GM23338 (cell line): ENCODE measurements around the gene EP400.

Experiments used
- EZH2phosphoT487 ChIP-seq: fragments of 200-600 bp; sonication (generic); IDR thresholded peaks from one replicate; pipeline ENCODE4 v1.8.1; 2018; ENCODE audit warnings: antibody characterized with exemption; ENCODE audit not compliant: unreplicated experiment
- POLR2AphosphoS5 ChIP-seq: IDR thresholded peaks from 2 replicates; pipeline ENCODE4 v1.6.1; 2016; ENCODE audit warnings: antibody characterized with exemption, low read depth
- TF ChIP-seq, protein P1 (sequence below), 2 experiments: fragments of 200-600 bp in 1 of 2; sonication (generic) in 1 of 2; conservative IDR thresholded peaks; 2 replicates each; pipeline versions ENCODE4 v1.5.1 to v1.6.1; 2016 to 2017; ENCODE audit warnings: antibody characterized with exemption in 2 of 2, low read depth in 2 of 2, mild to moderate bottlenecking in 2 of 2, moderate library complexity in 1 of 2

DNA sequence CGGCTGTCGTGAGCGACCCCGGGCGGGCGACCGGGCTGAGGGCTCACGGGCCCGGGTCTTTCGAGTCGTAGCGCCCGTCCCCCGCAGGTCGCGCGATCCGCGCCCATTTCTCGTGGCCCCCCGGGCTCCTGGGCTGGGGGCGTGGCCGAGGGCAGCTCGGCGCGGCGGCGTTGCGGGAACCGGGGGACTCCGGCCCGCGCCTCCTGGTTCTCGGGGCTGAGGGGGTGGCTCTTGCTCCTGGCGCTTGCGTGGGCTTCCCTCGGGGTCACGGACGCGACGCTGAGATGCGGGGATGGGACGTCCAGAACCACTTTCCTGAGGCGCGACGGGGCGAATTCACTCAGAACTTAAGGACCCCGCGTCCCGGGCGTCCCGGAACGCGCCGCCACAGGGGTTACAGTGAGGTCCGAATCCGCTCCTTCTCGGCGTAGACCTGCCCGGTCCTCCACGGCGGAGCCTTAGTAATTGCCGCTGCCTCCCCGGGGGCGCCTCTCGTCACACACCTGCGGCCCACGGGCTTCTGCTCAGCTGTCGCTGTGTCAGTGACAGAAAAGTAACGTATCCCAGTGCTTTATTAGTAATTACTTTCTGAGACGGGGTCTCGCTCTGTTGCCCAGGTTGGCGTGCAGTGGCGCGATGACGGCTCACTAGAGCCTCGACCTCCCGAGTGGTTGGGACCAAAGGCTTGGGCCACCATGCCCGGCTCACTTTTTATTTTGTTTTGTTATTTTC lies 606 bp downstream of the EP400 start:
- TF ChIP-seq, protein P1, sequence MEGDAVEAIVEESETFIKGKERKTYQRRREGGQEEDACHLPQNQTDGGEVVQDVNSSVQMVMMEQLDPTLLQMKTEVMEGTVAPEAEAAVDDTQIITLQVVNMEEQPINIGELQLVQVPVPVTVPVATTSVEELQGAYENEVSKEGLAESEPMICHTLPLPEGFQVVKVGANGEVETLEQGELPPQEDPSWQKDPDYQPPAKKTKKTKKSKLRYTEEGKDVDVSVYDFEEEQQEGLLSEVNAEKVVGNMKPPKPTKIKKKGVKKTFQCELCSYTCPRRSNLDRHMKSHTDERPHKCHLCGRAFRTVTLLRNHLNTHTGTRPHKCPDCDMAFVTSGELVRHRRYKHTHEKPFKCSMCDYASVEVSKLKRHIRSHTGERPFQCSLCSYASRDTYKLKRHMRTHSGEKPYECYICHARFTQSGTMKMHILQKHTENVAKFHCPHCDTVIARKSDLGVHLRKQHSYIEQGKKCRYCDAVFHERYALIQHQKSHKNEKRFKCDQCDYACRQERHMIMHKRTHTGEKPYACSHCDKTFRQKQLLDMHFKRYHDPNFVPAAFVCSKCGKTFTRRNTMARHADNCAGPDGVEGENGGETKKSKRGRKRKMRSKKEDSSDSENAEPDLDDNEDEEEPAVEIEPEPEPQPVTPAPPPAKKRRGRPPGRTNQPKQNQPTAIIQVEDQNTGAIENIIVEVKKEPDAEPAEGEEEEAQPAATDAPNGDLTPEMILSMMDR (conservative IDR thresholded peaks at IDR 0.05; ENCODE audit: low read depth in 2 of 2): no peak
- no peak for TF ChIP-seq EZH2phosphoT487
- TF ChIP-seq POLR2AphosphoS5: no peak
